Kidney (tissue), 14 donors: Measurements from ENCODE around the gene COL17A1. TPM values are rescaled to one million over a fixed set of nuclear protein-coding genes. Genes with fewer than 3 reads are reported as not detected.

Experiments
- DNase-seq, 5 donors: peaks; one replicate each; pipeline ENCODE4 v3.0.0-alpha.2; 2013 to 2020
- FAIRE-seq: peaks from 2 replicates; lab custom pipeline; 2012; peaks lifted over from hg19 to GRCh38; lab: Jason Lieb, UNC
- H3K27ac ChIP-seq, 2 donors: one replicate each; pipeline ENCODE4 v1.7.0; 2013; ENCODE audit warnings: low read depth in 2 of 2, low read length in 2 of 2, inconsistent platforms in 1 of 2
- H3K27me3 ChIP-seq: one replicate; pipeline ENCODE4 v1.7.1; 2013; ENCODE audit warnings: low read length, inconsistent platforms; ENCODE audit not compliant: control insufficient read depth, insufficient read depth
- H3K36me3 ChIP-seq, 3 donors: one replicate each; pipeline versions ENCODE4 v1.7.0 to v1.7.1; 2013; ENCODE audit warnings: low read length in 3 of 3, control low read depth in 1 of 3, inconsistent platforms in 1 of 3; ENCODE audit not compliant: insufficient read depth in 3 of 3, control insufficient read depth in 2 of 3
- H3K4me1 ChIP-seq, 3 donors: one replicate each; pipeline versions ENCODE4 v1.7.0 to v1.7.1; 2013; ENCODE audit warnings: low read length in 3 of 3, inconsistent platforms in 1 of 3, low read depth in 1 of 3; ENCODE audit not compliant: control insufficient read depth in 2 of 3, insufficient read depth in 2 of 3
- H3K4me3 ChIP-seq, 3 donors: one replicate each; pipeline versions ENCODE4 v1.7.0 to v1.8.1; 2013; ENCODE audit warnings: low read length in 3 of 3, control low read depth in 1 of 3, inconsistent platforms in 1 of 3
- H3K9ac ChIP-seq, 3 donors: one replicate each; pipeline versions ENCODE4 v1.7.0 to v1.7.1; 2013; ENCODE audit warnings: low read length in 3 of 3, control low read depth in 1 of 3, inconsistent platforms in 1 of 3
- H3K9me3 ChIP-seq, 3 donors: one replicate each; pipeline versions ENCODE4 v1.7.0 to v1.7.1; 2013; ENCODE audit warnings: low read length in 3 of 3, control low read depth in 1 of 3, inconsistent platforms in 1 of 3; ENCODE audit not compliant: control insufficient read depth in 2 of 3, insufficient read depth in 1 of 3
- CTCF ChIP-seq: IDR thresholded peaks from 3 replicates; pipeline ENCODE4 v1.5.1; 2012; ENCODE audit warnings: mild to moderate bottlenecking, moderate library complexity, borderline replicate concordance; ENCODE audit not compliant: insufficient read depth; ENCODE audit errors: extremely low read depth
- intact Hi-C: fragments of 100-400 bp; cut with DNase I; formaldehyde crosslinking; loops from one replicate; pipeline ENCODE4 v1.11.1; 2022
- polyA plus RNA-seq: library from polyadenylated mRNA; stranded (reverse); fragments of 350-450 nt; fragmentation: Illumina TruSeq; extraction: RNeasy Lipid Tissue Mini Kit (QIAGEN cat#74804); gene quantifications from one replicate; pipeline ENCODE4 v1.2.3, GENCODE V29; 2014; ENCODE audit warnings: low read depth, low replicate concordance; ENCODE audit not compliant: insufficient read depth
- total RNA-seq: library from RNA; stranded (reverse); fragmentation: NEBNext Ultra II Directional; extraction: Animal tissue kit (Norgen Biotek cat#: 25700); gene quantifications from one replicate; pipeline ENCODE4 v1.2.1, GENCODE V29; 2021
- donor health status: control.
- donor health status: control.
- donor health status: control.
- donor health status: control.
- donor health status: control.
- donor health status: DM: yes; HTN: yes; CAD: no.
- donor health status: Normal renal cell carcinoma (clear cell type).

The COL17A1 gene
- total and polyA plus RNA-seq, 2 donors from 2014 or later, result 0.58 to 10.8 TPM

- no peaks in the 10 kb centered on the region for H3K9me3 ChIP-seq
- H3K4me1 ChIP-seq, result no peaks in the 10 kb centered on the region
- H3K4me3 ChIP-seq, result no peak overlapping the region
- H3K27ac ChIP-seq, result no peak overlapping the region
- H3K36me3 ChIP-seq, result no peaks in the 10 kb centered on the region
- intact Hi-C loops, result no loop called here
- H3K27me3 ChIP-seq, result no peaks in the 10 kb centered on the region
- H3K9ac ChIP-seq, result no peak overlapping the region
- TF ChIP-seq CTCF, result no peak
- FAIRE-seq (no peak), DNase-seq (peak in 3 of 5 donors; percentile 12 to 22 (median 14))
These were observed 41.7 kb upstream of the COL17A1 start for GRCh38 chr10:104127411-104127810.

GRCh38 chr10:104123397-104123796 lies 37.7 kb upstream of the COL17A1 start:
- no peak overlapping the region for H3K9ac ChIP-seq
- no peaks in the 10 kb centered on the region for H3K36me3 ChIP-seq
- no peaks in the 10 kb centered on the region for H3K27me3 ChIP-seq
- TF ChIP-seq CTCF, result no peak
- peak in 2 of 5 donors; percentile 17 to 25 for DNase-seq
- FAIRE-seq, result peak; percentile 54
- no peak overlapping the region for H3K27ac ChIP-seq
- H3K9me3 ChIP-seq, result no peaks in the 10 kb centered on the region
- intact Hi-C loops, result no loop called here
- peaks cover 2 to 10% (median 5%) of the 10 kb centered on the region in 3 donors for H3K4me1 ChIP-seq
- H3K4me3 ChIP-seq, result no peak overlapping the region

- no peaks in the 10 kb centered on the region for H3K27me3 ChIP-seq
- intact Hi-C loops, result no loop called here
- no peaks in the 10 kb centered on the region for H3K9me3 ChIP-seq
- H3K4me3 ChIP-seq, result peak overlapping the region; percentile 78 to 92 (median 78)
- no peak for TF ChIP-seq CTCF
- DNase-seq (peak in 1 of 5 donors; percentile 7), FAIRE-seq (no peak)
- H3K9ac ChIP-seq, result peak overlapping the region; percentile 20 to 98 (median 88)
- H3K4me1 ChIP-seq, result peaks cover 2 to 10% (median 5%) of the 10 kb centered on the region in 3 donors
- H3K27ac ChIP-seq, result peak overlapping the region; percentile 77 to 94
- no peaks in the 10 kb centered on the region for H3K36me3 ChIP-seq
These were observed 36.8 kb upstream of the COL17A1 start for GRCh38 chr10:104122225-104123107.
